Stomach (tissue), 9 donors: Measurements from ENCODE around the gene POC1A. TPM values are rescaled to one million over a fixed set of nuclear protein-coding genes. Genes with fewer than 3 reads are reported as not detected.

Source experiments
- DNase-seq, 2 donors: peaks; one replicate each; pipeline versions ENCODE4 v3.0.0 to v3.0.0-alpha.2; 2013 to 2019
- H3K27ac ChIP-seq, 5 donors: fragments of 200-600 bp in 4 of 5; sonication (generic) in 4 of 5; one replicate each; pipeline ENCODE4 v1.5.1; 2013 to 2019; ENCODE audit warnings: mild to moderate bottlenecking in 1 of 5, moderate library complexity in 1 of 5
- H3K27me3 ChIP-seq, 3 donors: fragments of 200-600 bp; sonication (generic); one replicate each; pipeline ENCODE4 v1.5.1; 2017 to 2019; ENCODE audit warnings: mixed run types in 1 of 3
- H3K36me3 ChIP-seq, 4 donors: fragments of 200-600 bp; sonication (generic); 1 replicate in 3 of 4; 2 replicates in 1 of 4; pipeline ENCODE4 v1.5.1; 2016 to 2019
- H3K4me1 ChIP-seq, 4 donors: fragments of 200-600 bp; sonication (generic); one replicate each; pipeline ENCODE4 v1.5.1; 2016 to 2019
- H3K4me3 ChIP-seq, 4 donors: fragments of 200-600 bp; sonication (generic) in 3 of 4; one replicate each; pipeline ENCODE4 v1.5.1; 2016 to 2019; ENCODE audit warnings: mild to moderate bottlenecking in 1 of 4
- H3K9me3 ChIP-seq, 4 donors: fragments of 200-600 bp; sonication (generic); one replicate each; pipeline ENCODE4 v1.5.1; 2016 to 2019
- CTCF ChIP-seq, 7 experiments: fragments of 450-650 bp in 4 of 7; fragments of 200-600 bp in 3 of 7; sonication (generic) in 3 of 7; IDR thresholded peaks; one replicate each; pipeline ENCODE4 v1.5.1; 2016 to 2019; ENCODE audit warnings: antibody characterized with exemption in 7 of 7, control low read depth in 2 of 7, mild to moderate bottlenecking in 1 of 7
- EP300 ChIP-seq: sonication (generic); formaldehyde crosslinking; IDR thresholded peaks from one replicate; pipeline ENCODE4 v1.6.1; 2017; ENCODE audit warnings: antibody characterized with exemption
- POLR2A ChIP-seq, 4 donors: fragments of 450-650 bp; IDR thresholded peaks; one replicate each; pipeline ENCODE4 v1.6.1; 2016; ENCODE audit warnings: antibody characterized with exemption in 4 of 4, control low read depth in 2 of 4, mild to moderate bottlenecking in 1 of 4, moderate library complexity in 1 of 4
- POLR2AphosphoS5 ChIP-seq, 3 donors: sonication (generic); formaldehyde crosslinking; IDR thresholded peaks; one replicate each; pipeline ENCODE4 v1.6.1; 2016; ENCODE audit warnings: antibody characterized with exemption in 3 of 3
- WGBS, 5 donors: extraction: QIAGEN DNeasy Blood & Tissue Kit in 3 of 5; methylation state at CpG; one replicate each; pipeline versions ENCODE4 v1.1.5 to v1.1.7; 2013 to 2018; 5-methylcytosine and 5-hydroxymethylcytosine counted together
- intact Hi-C: fragments of 100-400 bp; cut with DNase I; formaldehyde crosslinking; loops from one replicate; pipeline ENCODE4 v1.15.1; 2023; ENCODE audit warnings: low total_unique reads
- polyA plus RNA-seq, 3 donors: library from polyadenylated mRNA; stranded (reverse); fragments of 200-250 nt; gene quantifications; one replicate each; pipeline ENCODE4 v1.2.3, GENCODE V29; 2013
- total RNA-seq, 5 donors: library from RNA; depleted of rRNA; stranded (reverse); fragments of >200 nt; gene quantifications; one replicate each; pipeline versions ENCODE4 v1.1.0 to v1.2.3, GENCODE V29; 2014 to 2016
- donor health status: healthy with polysubstance abuse.
- donor health status: Bipolar disorder and iron deficiency.
- donor health status: healthy.

POC1A gene
- total and polyA plus RNA-seq, 8 donors: 1.8 to 23.2 (median 3.5) TPM; not detected in 1

- 52 to 65% (median 61%) methylated on average over 10 of the region's 10 CpGs for WGBS, 5 donors
Measured at GRCh38 chr3:52195823-52196331, 41.7 kb upstream of the POC1A start.

GRCh38 chr3:52195291-52195597 is 41.0 kb upstream of the POC1A start:
- Histone ChIP-seq H3K9me3 (no peaks in the 10 kb centered on the region), H3K27ac (peak overlapping the region in 4 of 5 donors; percentile 87 to 95 (median 92)), H3K36me3 (peaks cover 0 to 11% (median 8%) of the 10 kb centered on the region in 4 donors), H3K27me3 (no peaks in the 10 kb centered on the region), H3K4me3 (no peak overlapping the region), H3K4me1 (peaks cover 49 to 74% (median 70%) of the 10 kb centered on the region in 4 donors)
- 84 to 90% (median 87%) methylated on average over 3 of the region's 3 CpGs for WGBS, 5 donors
- TF ChIP-seq POLR2A (IDR thresholded peaks at IDR 0.05) (no peak), CTCF (IDR thresholded peaks at IDR 0.05) (no peak), EP300 (no peak), POLR2AphosphoS5 (IDR thresholded peaks at IDR 0.05) (no peak)
- DNase-seq: no peak
- intact Hi-C loops: no loop called here

More at GRCh38 chr3:52195823-52196331, 41.7 kb upstream of the POC1A start:
- Histone ChIP-seq H3K4me3 (no peak overlapping the region), H3K4me1 (peaks cover 45 to 74% (median 68%) of the 10 kb centered on the region in 4 donors), H3K27ac (peak overlapping the region; percentile 28 to 95 (median 92)), H3K27me3 (no peaks in the 10 kb centered on the region), H3K9me3 (no peaks in the 10 kb centered on the region), H3K36me3 (peaks cover 0 to 14% (median 10%) of the 10 kb centered on the region in 4 donors)
- intact Hi-C loops: no loop called here
- TF ChIP-seq POLR2A (IDR thresholded peaks at IDR 0.05) (no peak), CTCF (IDR thresholded peaks at IDR 0.05) (no peak), POLR2AphosphoS5 (IDR thresholded peaks at IDR 0.05) (peak in 1 of 3 donors; percentile 18)
- DNase-seq: peak in 1 of 2 donors; percentile 61

- WGBS, 5 donors: 58 to 68% (median 62%) methylated on average over 14 of the region's 14 CpGs
- peak in 1 of 3 donors; percentile 31 for TF ChIP-seq POLR2AphosphoS5 (IDR thresholded peaks at IDR 0.05)
- no peak for TF ChIP-seq CTCF (IDR thresholded peaks at IDR 0.05)
- no peak for TF ChIP-seq POLR2A (IDR thresholded peaks at IDR 0.05)
- no peaks in the 10 kb centered on the region for H3K27me3 ChIP-seq
- intact Hi-C loops: no loop called here
- H3K27ac ChIP-seq: peak overlapping the region in 3 of 5 donors; percentile 2 to 92 (median 92)
- no peaks in the 10 kb centered on the region for H3K9me3 ChIP-seq
- peak; percentile 79 to 87 for DNase-seq
- H3K4me3 ChIP-seq: no peak overlapping the region
- H3K4me1 ChIP-seq: peaks cover 51 to 74% (median 71%) of the 10 kb centered on the region in 4 donors
- peaks cover 0 to 5% (median 5%) of the 10 kb centered on the region in 4 donors for H3K36me3 ChIP-seq
Measured at GRCh38 chr3:52194485-52195290, 40.5 kb upstream of the POC1A start.

GRCh38 chr3:52193065-52193464 is 38.8 kb upstream of the POC1A start:
- no peaks in the 10 kb centered on the region for H3K9me3 ChIP-seq
- H3K27ac ChIP-seq: no peak overlapping the region
- 75 to 91% (median 78%) methylated on average over 13 to 18 of the region's 18 CpGs for WGBS, 5 donors
- no peak overlapping the region for H3K4me3 ChIP-seq
- H3K36me3 ChIP-seq: no peaks in the 10 kb centered on the region
- peaks cover 46 to 73% (median 67%) of the 10 kb centered on the region in 4 donors for H3K4me1 ChIP-seq
- TF ChIP-seq CTCF (IDR thresholded peaks at IDR 0.05): no peak
- no peak for DNase-seq
- H3K27me3 ChIP-seq: no peaks in the 10 kb centered on the region
- intact Hi-C loops: no loop called here
